AG04450 (cell line): Measurements from ENCODE around the gene ZFP69B. TPM values are rescaled to one million over a fixed set of nuclear protein-coding genes. Genes with fewer than 3 reads are reported as not detected.

Experiments used
- CTCF ChIA-PET: fragments of 300-600, 350-600 bp; formaldehyde crosslinking; extraction: SDS; loops from one replicate; lab custom pipeline; 2022; ENCODE audit warnings: antibody characterized with exemption, inconsistent platforms; lab: Charles Lee
- POLR2A ChIA-PET: fragments of 350-600 bp; formaldehyde crosslinking; extraction: SDS; loops from one replicate; lab custom pipeline; 2021; ENCODE audit warnings: antibody characterized with exemption, inconsistent platforms; lab: Yijun Ruan, JAX
- DNase-seq: peaks from one replicate; pipeline ENCODE4 v3.0.0-alpha.2; 2011; ENCODE audit warnings: low read depth, low spot score
- H3K27ac ChIP-seq: one replicate; pipeline ENCODE4 v1.5.1; 2012; ENCODE audit warnings: low read depth, low read length, control low read depth
- H3K27me3 ChIP-seq: one replicate; pipeline ENCODE4 v1.6.0; 2012; ENCODE audit warnings: low read length; ENCODE audit not compliant: control insufficient read depth, insufficient read depth
- H3K4me3 ChIP-seq: 2 replicates; pipeline ENCODE4 v1.5.1; 2011; ENCODE audit warnings: mild to moderate bottlenecking, low read depth, low read length, control low read depth
- H3K9me3 ChIP-seq: 2 replicates; pipeline ENCODE4 v1.5.1; 2012; ENCODE audit warnings: low read length; ENCODE audit not compliant: control insufficient read depth, insufficient read depth
- polyA plus RNA-seq: library from polyadenylated mRNA; depleted of rRNA; stranded (reverse); fragments of >200 nt; gene quantifications from 2 replicates; pipeline ENCODE4 v1.2.3, GENCODE V29; 2011
- TF ChIP-seq, protein P1 (sequence below): IDR thresholded peaks from 2 replicates; pipeline ENCODE4 v1.5.1; 2011; ENCODE audit warnings: low read depth, low read length, control low read depth, inconsistent platforms

The ZFP69B gene
- polyA plus RNA-seq, 1 experiment = 5.9 TPM

DNA sequence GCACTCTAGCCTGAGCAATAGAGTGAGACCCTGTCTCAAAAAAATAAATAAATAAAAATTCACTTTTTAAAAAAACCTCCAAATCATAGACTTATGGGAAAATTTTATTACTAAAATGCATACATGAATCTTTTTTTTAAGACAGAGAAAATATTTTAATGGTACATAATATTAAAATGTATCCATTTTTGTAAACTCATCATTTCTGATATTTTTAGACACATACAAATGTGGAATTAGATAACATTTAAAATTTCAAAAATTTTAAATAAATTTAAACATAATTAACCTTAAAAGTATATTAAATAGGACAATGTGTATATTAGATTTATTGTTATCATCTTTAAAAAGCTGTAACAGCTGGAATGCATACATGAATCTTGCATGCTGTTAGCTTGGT, 42.8 kb upstream of the ZFP69B start:
- ChIA-PET CTCF (interaction anchor here (0.6 to 2.6 kb wide), 8 partner anchors 25 to 264 kb away, joined by 3 to 25 read pairs (median 6); no protein-coding TSS in a partner anchor), POLR2A (interaction anchor here (0.6 kb wide), 1 partner anchor 1969 kb away, joined by 3 read pairs; no protein-coding TSS in a partner anchor)
- no peaks in the 10 kb centered on the region for H3K9me3 ChIP-seq
- no peak for DNase-seq
- H3K27ac ChIP-seq = no peak overlapping the region
- no peaks in the 10 kb centered on the region for H3K27me3 ChIP-seq
- H3K4me3 ChIP-seq = no peak overlapping the region
- TF ChIP-seq, protein P1, sequence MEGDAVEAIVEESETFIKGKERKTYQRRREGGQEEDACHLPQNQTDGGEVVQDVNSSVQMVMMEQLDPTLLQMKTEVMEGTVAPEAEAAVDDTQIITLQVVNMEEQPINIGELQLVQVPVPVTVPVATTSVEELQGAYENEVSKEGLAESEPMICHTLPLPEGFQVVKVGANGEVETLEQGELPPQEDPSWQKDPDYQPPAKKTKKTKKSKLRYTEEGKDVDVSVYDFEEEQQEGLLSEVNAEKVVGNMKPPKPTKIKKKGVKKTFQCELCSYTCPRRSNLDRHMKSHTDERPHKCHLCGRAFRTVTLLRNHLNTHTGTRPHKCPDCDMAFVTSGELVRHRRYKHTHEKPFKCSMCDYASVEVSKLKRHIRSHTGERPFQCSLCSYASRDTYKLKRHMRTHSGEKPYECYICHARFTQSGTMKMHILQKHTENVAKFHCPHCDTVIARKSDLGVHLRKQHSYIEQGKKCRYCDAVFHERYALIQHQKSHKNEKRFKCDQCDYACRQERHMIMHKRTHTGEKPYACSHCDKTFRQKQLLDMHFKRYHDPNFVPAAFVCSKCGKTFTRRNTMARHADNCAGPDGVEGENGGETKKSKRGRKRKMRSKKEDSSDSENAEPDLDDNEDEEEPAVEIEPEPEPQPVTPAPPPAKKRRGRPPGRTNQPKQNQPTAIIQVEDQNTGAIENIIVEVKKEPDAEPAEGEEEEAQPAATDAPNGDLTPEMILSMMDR = no peak

DNA sequence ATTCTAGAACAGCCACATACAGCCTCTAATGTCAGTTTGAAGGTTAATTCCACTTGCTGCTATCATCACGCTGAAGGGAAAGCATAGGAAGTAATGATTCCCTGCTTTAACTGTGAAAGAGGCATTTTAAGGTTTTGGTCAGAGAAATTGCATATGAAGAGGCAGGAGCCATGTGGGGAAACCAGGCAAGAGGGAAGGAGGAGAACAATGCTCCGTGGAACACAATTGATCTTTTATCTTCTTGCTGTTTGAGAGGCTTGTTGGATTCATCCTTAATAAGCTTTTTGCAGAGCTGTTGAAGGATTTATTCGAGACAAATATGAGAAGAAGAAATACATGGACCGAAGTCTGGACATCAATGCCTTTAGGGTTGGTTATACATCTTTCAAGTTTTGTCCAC, 40.8 kb upstream of the ZFP69B start:
- H3K9me3 ChIP-seq = no peaks in the 10 kb centered on the region
- no peak for DNase-seq
- no peak overlapping the region for H3K4me3 ChIP-seq
- no peaks in the 10 kb centered on the region for H3K27me3 ChIP-seq
- TF ChIP-seq, protein P1 = no peak
- ChIA-PET POLR2A (interaction anchor here (0.6 kb wide), 1 partner anchor 60 kb away, joined by 4 read pairs; no protein-coding TSS in a partner anchor), CTCF (no interaction called here)
- H3K27ac ChIP-seq = no peak overlapping the region

DNA sequence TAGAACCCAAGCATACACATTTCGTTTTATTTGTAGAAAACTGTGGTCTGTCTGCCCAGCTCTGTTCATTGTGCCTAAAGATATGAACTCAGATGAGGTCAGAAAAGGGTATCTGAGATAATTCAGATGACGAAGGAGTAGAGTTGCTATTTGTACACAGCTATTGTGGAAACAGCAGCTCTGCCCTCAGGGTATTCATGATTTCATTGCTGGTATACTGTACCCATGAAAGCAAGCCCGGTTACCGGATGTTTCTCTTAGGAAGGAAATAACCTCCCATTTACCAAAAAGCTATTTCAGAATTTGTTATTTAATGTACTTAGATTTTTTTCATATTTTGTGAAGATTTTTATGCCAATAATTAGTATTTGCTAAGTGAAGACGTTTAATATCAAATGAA, 39.0 kb upstream of the ZFP69B start:
- DNase-seq = no peak
- ChIA-PET CTCF (interaction anchor here (0.5 to 2.1 kb wide), 7 partner anchors 27 to 267 kb away, joined by 3 to 8 read pairs (median 3); no protein-coding TSS in a partner anchor), POLR2A (no interaction called here)

DNA sequence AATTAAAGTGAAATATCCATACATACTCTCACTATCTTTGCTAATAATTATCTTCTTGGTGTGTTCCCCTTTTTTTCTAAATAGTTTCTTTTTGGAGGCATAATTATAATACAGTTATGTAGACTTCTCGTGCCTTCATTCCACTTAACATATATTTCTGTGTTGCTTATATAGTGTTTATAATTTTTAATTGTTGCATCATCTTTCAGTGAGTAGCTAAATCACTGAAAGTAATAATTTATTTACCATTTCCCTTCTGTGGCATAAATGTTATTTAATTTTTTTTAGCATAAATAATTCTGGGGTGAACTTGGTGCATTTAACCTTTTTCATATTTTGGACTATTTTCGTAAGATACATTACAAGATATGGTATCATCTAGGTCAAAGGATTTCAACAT, 38.4 kb upstream of the ZFP69B start:
- TF ChIP-seq, protein P1 = no peak
- DNase-seq = no peak
- no peaks in the 10 kb centered on the region for H3K27me3 ChIP-seq
- no peak overlapping the region for H3K4me3 ChIP-seq
- H3K9me3 ChIP-seq = no peaks in the 10 kb centered on the region
- ChIA-PET CTCF (interaction anchor here (0.8 to 2.1 kb wide), 5 partner anchors 26 to 268 kb away, joined by 3 to 8 read pairs (median 4); no protein-coding TSS in a partner anchor), POLR2A (no interaction called here)
- no peak overlapping the region for H3K27ac ChIP-seq

More for the DNA sequence above, 39.0 kb upstream of the ZFP69B start:
- H3K4me3 ChIP-seq = no peak overlapping the region
- H3K27ac ChIP-seq = no peak overlapping the region
- no peaks in the 10 kb centered on the region for H3K9me3 ChIP-seq
- H3K27me3 ChIP-seq = no peaks in the 10 kb centered on the region
- TF ChIP-seq, protein P1 = no peak

DNA sequence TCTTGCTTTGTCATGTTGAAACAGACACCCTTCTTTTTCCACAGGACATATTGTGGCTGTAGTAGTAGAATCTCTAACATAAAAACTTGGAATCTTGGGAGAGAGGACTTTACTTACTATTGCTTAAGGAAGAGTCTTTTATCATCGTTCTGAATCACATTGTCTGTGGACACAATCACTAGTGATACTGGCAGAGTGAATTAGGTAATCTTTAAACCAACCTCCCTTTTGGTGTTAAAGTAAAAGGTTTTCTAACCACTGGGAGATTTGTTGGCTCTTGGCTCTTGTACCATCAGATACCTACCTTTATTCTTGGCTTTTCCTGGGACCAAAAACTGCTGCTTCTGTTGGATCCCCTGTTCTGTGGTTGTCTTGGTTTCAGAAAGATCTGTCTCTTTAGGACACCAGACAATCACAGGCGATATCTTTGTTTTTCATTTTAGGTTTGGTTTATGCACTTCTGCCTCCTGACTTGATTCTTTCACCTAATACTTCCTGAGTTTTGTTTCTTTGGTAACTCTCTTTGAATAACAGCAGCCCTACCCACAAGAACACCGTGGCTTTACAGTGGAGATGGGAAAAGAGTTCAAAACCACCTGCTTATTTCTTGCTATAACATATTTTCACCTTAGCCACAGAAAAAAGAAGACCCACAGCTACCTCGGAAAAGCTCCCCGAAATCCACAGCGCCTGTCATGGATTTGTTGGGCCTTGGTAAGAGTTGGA, 36.6 kb upstream of the ZFP69B start:
- POLR2A ChIA-PET = no interaction called here
- CTCF ChIA-PET = no interaction called here

More for the DNA sequence above, 36.6 kb upstream of the ZFP69B start:
- no peaks in the 10 kb centered on the region for H3K9me3 ChIP-seq
- DNase-seq = no peak
- H3K4me3 ChIP-seq = no peak overlapping the region
- TF ChIP-seq, protein P1 = no peak
- H3K27ac ChIP-seq = no peak overlapping the region
- H3K27me3 ChIP-seq = no peaks in the 10 kb centered on the region
